K562 (cell line): Measurements from ENCODE around the gene MARS1. TPM values are rescaled to one million over a fixed set of nuclear protein-coding genes. Genes with fewer than 3 reads are reported as not detected.

Source experiments
- ATAC-seq: fragments of 200-7000 bp; cut with Tn5 transposase; 3 replicates; pipeline ENCODE4 v1.9.1; 2020; ENCODE audit warnings: moderate library complexity
- BruUV-seq: library from RNA; stranded (reverse); fragments of 400-500 nt; replicated peaks from 2 replicates; lab custom pipeline; 2021; lab: Mats Ljungman, UMichigan
- CTCF ChIA-PET: fragments of 300-600 bp; formaldehyde crosslinking; extraction: SDS; loops from one replicate; lab custom pipeline; 2021; ENCODE audit warnings: low intra/inter-chr PET ratio; lab: Yijun Ruan, JAX
- POLR2A ChIA-PET: fragments of 300-600, 350-650 bp; sonication (Branson Sonifier 250); formaldehyde crosslinking; extraction: SDS; loops from one replicate; lab custom pipeline; 2021; ENCODE audit warnings: antibody characterized with exemption, inconsistent platforms; lab: Yijun Ruan, JAX
- DNase-seq, 4 experiments: peaks; one replicate each; pipeline versions ENCODE4 v3.0.0 to v3.0.0-alpha.2; 2011 to 2018; ENCODE audit warnings: low spot score in 3 of 4, mixed read lengths in 3 of 4; ENCODE audit errors: extremely low read depth in 1 of 4
- FAIRE-seq: peaks from 2 replicates; lab custom pipeline; 2011; peaks lifted over from hg19 to GRCh38; lab: Jason Lieb, UNC
- H2AFZ ChIP-seq: 2 replicates; pipeline ENCODE4 v1.6.0; 2011; ENCODE audit warnings: low read depth, low read length, control low read depth, inconsistent platforms
- H3K27ac ChIP-seq: fragments of 200-600 bp; 3 replicates; pipeline ENCODE4 v1.8.0; 2011; ENCODE audit warnings: low read depth, mild to moderate bottlenecking, control low read depth, inconsistent platforms, low read length, moderate library complexity, mixed read lengths; ENCODE audit errors: extremely low read depth
- H3K27me3 ChIP-seq, 2 experiments: fragments of 300-600 bp in 1 of 2; 2 replicates in 1 of 2; 3 replicates in 1 of 2; pipeline versions ENCODE4 v1.6.0 to v1.8.0; 2011; ENCODE audit warnings: inconsistent platforms in 2 of 2, low read length in 2 of 2, mild to moderate bottlenecking in 1 of 2, mixed read lengths in 1 of 2, moderate library complexity in 1 of 2; ENCODE audit not compliant: control insufficient read depth in 2 of 2, insufficient read depth in 2 of 2
- H3K36me3 ChIP-seq: fragments of 300-600 bp; 3 replicates; pipeline ENCODE4 v1.8.0; 2011; ENCODE audit warnings: mild to moderate bottlenecking, low read length, inconsistent platforms; ENCODE audit not compliant: control insufficient read depth, insufficient read depth
- H3K4me1 ChIP-seq, 2 experiments: fragments of 200-600 bp in 1 of 2; replicated peaks in 1 of 2; 2 replicates in 1 of 2; 3 replicates in 1 of 2; pipeline versions ENCODE4 v1.5.1 to v1.8.0; 2011; ENCODE audit warnings: inconsistent platforms in 2 of 2, low read length in 2 of 2, mild to moderate bottlenecking in 1 of 2, mixed read lengths in 1 of 2, moderate library complexity in 1 of 2; ENCODE audit not compliant: control insufficient read depth in 2 of 2, insufficient read depth in 2 of 2
- H3K4me2 ChIP-seq: 2 replicates; pipeline ENCODE4 v1.6.1; 2011; ENCODE audit warnings: low read length, control low read depth, inconsistent platforms, mixed read lengths; ENCODE audit not compliant: insufficient read depth
- H3K4me3 ChIP-seq: fragments of 200-600 bp; sonication (generic), shearing (Covaris generic); 2 replicates; pipeline ENCODE4 v1.5.1; 2016; ENCODE audit warnings: control low read depth, inconsistent platforms
- H3K79me2 ChIP-seq: fragments of 200-600 bp; 3 replicates; pipeline ENCODE4 v1.8.0; 2011; ENCODE audit warnings: low read length, inconsistent platforms; ENCODE audit not compliant: control insufficient read depth, insufficient read depth
- H3K9ac ChIP-seq, 2 experiments: 2 replicates each; pipeline versions ENCODE4 v1.6.0 to v1.6.1; 2011; ENCODE audit warnings: low read depth in 2 of 2, low read length in 2 of 2, control low read depth in 1 of 2, inconsistent platforms in 1 of 2, mild to moderate bottlenecking in 1 of 2, mixed read lengths in 1 of 2; ENCODE audit not compliant: insufficient read depth in 1 of 2
- H3K9me1 ChIP-seq: one replicate; pipeline ENCODE4 v1.6.0; 2011; ENCODE audit warnings: inconsistent platforms, mild to moderate bottlenecking, low read length, moderate library complexity; ENCODE audit not compliant: control insufficient read depth, insufficient read depth
- H3K9me3 ChIP-seq: replicated peaks from 2 replicates; pipeline ENCODE4 v1.5.1; 2011; ENCODE audit warnings: low read depth, low read length, inconsistent platforms; ENCODE audit not compliant: control insufficient read depth, insufficient read depth
- H4K20me1 ChIP-seq: replicated peaks from 2 replicates; pipeline ENCODE4 v1.6.1; 2011; ENCODE audit warnings: low read length, inconsistent platforms, mixed read lengths; ENCODE audit not compliant: control insufficient read depth, insufficient read depth
- BCL6 ChIP-seq: fragments of 250-450 bp; sonication (Bioruptor Pico); IDR thresholded peaks from 2 replicates; pipeline ENCODE4 v1.4.0; 2020
- BHLHE40 ChIP-seq: IDR thresholded peaks from 2 replicates; pipeline ENCODE4 v1.6.1; 2011; ENCODE audit warnings: low read length, improper control_type of control experiment
- EGR1 ChIP-seq: fragments of 450-650 bp; conservative IDR thresholded peaks from 2 replicates; pipeline ENCODE4 v1.6.1; 2017; ENCODE audit warnings: mild to moderate bottlenecking
- ELF4 ChIP-seq: fragments of 450-650 bp; formaldehyde crosslinking; IDR thresholded peaks from 2 replicates; pipeline ENCODE4 v1.4.0; 2022; ENCODE audit warnings: missing genetic modification characterization
- FOXA3 ChIP-seq, 2 experiments: fragments of 450-650 bp in 1 of 2; sonication (generic) in 1 of 2; formaldehyde crosslinking; IDR thresholded peaks in 1 of 2; conservative IDR thresholded peaks in 1 of 2; 2 replicates each; pipeline versions ENCODE4 v1.4.0 to v1.8.0; 2020 to 2022; ENCODE audit warnings: mild to moderate bottlenecking in 2 of 2, missing genetic modification reagents in 1 of 2
- HNRNPL ChIP-seq: fragments of 200-400 bp; formaldehyde crosslinking; IDR thresholded peaks from 2 replicates; pipeline ENCODE4 v1.6.1; 2017; ENCODE audit warnings: low read depth, mild to moderate bottlenecking, low read length
- KDM5B ChIP-seq: fragments of 200-600 bp; sonication (generic); IDR thresholded peaks from 2 replicates; pipeline ENCODE4 v1.6.1; 2012; ENCODE audit warnings: low read depth, mild to moderate bottlenecking, moderate library complexity, low read length, control low read depth, inconsistent platforms; ENCODE audit not compliant: insufficient replicate concordance
- LEF1 ChIP-seq: fragments of 450-650 bp; IDR thresholded peaks from 2 replicates; pipeline ENCODE4 v1.6.1; 2016; ENCODE audit warnings: mild to moderate bottlenecking
- MAFF ChIP-seq: IDR thresholded peaks from 2 replicates; pipeline ENCODE4 v1.6.1; 2012; ENCODE audit warnings: low read length, improper control_type of control experiment
- NR2C2 ChIP-seq, 2 experiments: fragments of 200-800 bp in 1 of 2; sonication (Bioruptor generic) in 1 of 2; sonication (generic) in 1 of 2; formaldehyde crosslinking in 1 of 2; IDR thresholded peaks; 2 replicates each; pipeline versions ENCODE4 v1.6.1 to v1.8.0; 2016 to 2022; ENCODE audit warnings: mild to moderate bottlenecking in 1 of 2, missing compliant biosample characterization in 1 of 2, missing genetic modification characterization in 1 of 2, missing genetic modification reagents in 1 of 2
- RAD21 ChIP-seq, 2 experiments: fragments of 250-450 bp in 1 of 2; fragments of 450-650 bp in 1 of 2; sonication (Bioruptor Pico) in 1 of 2; formaldehyde crosslinking in 1 of 2; IDR thresholded peaks in 1 of 2; conservative IDR thresholded peaks in 1 of 2; 2 replicates each; pipeline versions ENCODE4 v1.4.0 to v1.8.0; 2020 to 2022; ENCODE audit warnings: mild to moderate bottlenecking in 2 of 2, moderate library complexity in 1 of 2
- SMAD4 ChIP-seq: fragments of 250-450 bp; sonication (Bioruptor Pico); conservative IDR thresholded peaks from 2 replicates; pipeline ENCODE4 v1.8.0; 2021; ENCODE audit warnings: inconsistent platforms, mild to moderate bottlenecking, moderate library complexity
- SMARCE1 ChIP-seq: fragments of 450-650 bp; IDR thresholded peaks from 2 replicates; pipeline ENCODE4 v1.7.1; 2016; ENCODE audit warnings: mild to moderate bottlenecking
- SOX6 ChIP-seq: fragments of 450-650 bp; IDR thresholded peaks from 2 replicates; pipeline ENCODE4 v1.6.1; 2014; ENCODE audit warnings: mild to moderate bottlenecking
- ZBTB5 ChIP-seq: fragments of 450-650 bp; IDR thresholded peaks from 2 replicates; pipeline ENCODE4 v1.6.1; 2017; ENCODE audit warnings: antibody characterized with exemption
- ZNF785 ChIP-seq: fragments of 250-450 bp; sonication (Bioruptor Pico); IDR thresholded peaks from 2 replicates; pipeline ENCODE4 v1.4.0; 2020; ENCODE audit warnings: mild to moderate bottlenecking
- WGBS: fragments of 100-300 bp; shearing (Covaris generic); methylation state at CpG from one replicate; pipeline ENCODE4 v1.1.6; 2016; ENCODE audit warnings: low coverage, mixed read lengths; ENCODE audit not compliant: insufficient coverage; ENCODE audit errors: missing lambda C conversion rate; 5-methylcytosine and 5-hydroxymethylcytosine counted together
- in situ Hi-C: fragments of 300-500 bp; cut with MboI; formaldehyde crosslinking; loops from 4 replicates; pipeline ENCODE4 v1.15.0; 2018; ENCODE audit warnings: inconsistent platforms, mixed read lengths
- intact Hi-C: fragments of 100-400 bp; cut with micrococcal nuclease; formaldehyde crosslinking; loops from 2 replicates; pipeline ENCODE4 v1.14.2; 2022
- polyA plus RNA-seq, 8 experiments: library from polyadenylated mRNA; depleted of rRNA in 4 of 8; stranded (reverse) in 5 of 8; unstranded in 3 of 8; fragments of >200 nt; fragmentation: Nextera tagmentation in 2 of 8; fragmentation: Illumina TruSeq in 1 of 8; extraction: Ambion mirVana in 2 of 8; extraction: Trizol in 1 of 8; gene quantifications; 2 replicates each; pipeline versions ENCODE4 v1.2.1 to v1.2.3, GENCODE V29; 2011 to 2014; ENCODE audit warnings: inconsistent platforms in 1 of 8, missing spikeins in 1 of 8
- total RNA-seq, 7 experiments: library from RNA; depleted of rRNA in 6 of 7; stranded (reverse); fragments of >200 nt in 6 of 7; fragmentation: Illumina TruSeq in 2 of 7; extraction: Trizol in 2 of 7; gene quantifications; 2 replicates each; pipeline versions ENCODE4 v1.2.1 to v1.2.3, GENCODE V29; 2011 to 2021; ENCODE audit warnings: low replicate concordance in 1 of 7
- TF ChIP-seq, protein P1 (sequence below): fragments of 450-650 bp; IDR thresholded peaks from 2 replicates; pipeline ENCODE4 v1.6.1; 2016; ENCODE audit warnings: mild to moderate bottlenecking

Gene MARS1
- total and polyA plus RNA-seq, 9 of the 15 experiments (the other 6 are each of a cell fraction or from before 2014, with no cell fraction given): 117 to 382 (median 220) TPM

DNA sequence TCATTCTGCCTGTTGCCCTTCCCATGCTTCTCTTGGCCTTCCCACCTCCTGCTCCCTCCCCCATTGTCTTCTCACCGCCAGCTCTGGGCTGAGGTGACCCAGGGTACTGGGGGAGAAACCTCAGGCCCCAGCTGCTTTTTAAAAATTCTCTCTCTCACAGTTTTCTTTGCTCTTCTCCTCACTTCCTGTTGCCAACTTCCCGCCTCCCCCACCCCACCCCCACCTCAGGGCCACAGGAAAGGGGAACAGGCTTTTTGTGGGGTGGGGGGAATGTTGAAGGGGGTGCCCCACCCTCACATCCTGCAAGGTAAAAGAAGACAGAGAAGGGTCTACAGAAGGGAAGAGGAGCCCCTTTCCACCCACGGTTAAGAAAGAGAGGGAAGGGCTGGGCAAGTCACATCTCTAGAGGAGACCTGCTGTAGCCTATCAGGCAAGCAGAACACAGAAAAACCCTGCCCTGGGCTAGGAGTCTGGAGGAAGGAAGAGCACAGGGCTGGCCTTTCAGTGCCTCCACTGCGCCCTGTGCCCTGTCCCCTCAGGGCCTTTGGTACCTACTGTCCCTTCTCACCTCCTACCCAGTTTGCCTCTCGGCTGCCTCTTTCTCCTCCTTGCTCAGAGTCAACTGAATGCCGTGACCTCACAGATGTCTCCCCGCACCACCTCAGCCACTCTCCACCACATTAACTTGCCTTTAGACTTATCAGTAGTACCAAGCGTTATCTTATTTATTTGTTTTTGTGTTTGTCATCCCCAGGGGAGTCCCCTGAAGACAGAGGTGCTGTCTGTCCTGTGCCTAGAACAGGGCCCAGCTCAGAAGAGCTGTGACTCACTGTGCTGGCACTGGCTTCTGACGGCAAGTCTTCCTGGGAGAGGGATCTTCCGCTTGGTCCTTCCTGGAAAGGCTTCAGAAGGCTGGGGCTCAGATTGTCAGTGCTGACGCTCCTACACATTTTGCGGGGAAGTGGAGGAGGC is 9.9 kb upstream of the MARS1 start:
- no TSS peak for BruUV-seq
- Histone ChIP-seq H3K9me3 (no peaks in the 10 kb centered on the region), H3K4me2 (peak overlapping the region; percentile 51), H3K4me3 (no peak overlapping the region), H3K9me1 (no peaks in the 10 kb centered on the region), H3K79me2 (no peaks in the 10 kb centered on the region), H3K9ac (peak overlapping the region; percentile 47 to 86; a peak in 3 of 4 replicates), H3K27ac (peak overlapping the region; percentile 61), H3K4me1 (peaks cover 39 to 51% of the 10 kb centered on the region in 2 experiments), H2AFZ (peak overlapping the region; percentile 93), H3K36me3 (no peaks in the 10 kb centered on the region), H3K27me3 (no peaks in the 10 kb centered on the region), H4K20me1 (no peaks in the 10 kb centered on the region)
- DNase-seq: peak; percentile 48 to 62 (median 48)
- WGBS: 19% methylated on average over 10 of the region's 12 CpGs
- CTCF ChIA-PET: no interaction called here
- peak; percentile 71 for ATAC-seq
- intact Hi-C loops (no loop called here), in situ Hi-C loops (no loop called here)
- FAIRE-seq: peak; percentile 86
- POLR2A ChIA-PET: interaction anchor here (0.8 kb wide), 1 partner anchor 42 kb away, joined by 5 read pairs; the partner anchor contains the start of gene DDIT3
- TF ChIP-seq ZNF785 (no peak), SOX6 (0 out of 2 replicates have a peak, but pooled peaks have one; percentile 9), EGR1 (peak; percentile 28; the same call in 1 of the 2 replicates), FOXA3 (CRISPR knock-in tag; conservative IDR thresholded peaks at IDR 0.05 in 1 of 2, IDR thresholded peaks at IDR 0.05 in 1 of 2) (no peak), KDM5B (peak; percentile 30), MAFF (no peak), BHLHE40 (no peak), SMAD4 (CRISPR knock-in tag) (peak; percentile 32; the same call in 1 of the 2 replicates), NR2C2 (CRISPR knock-in tag; IDR thresholded peaks at IDR 0.05) (no peak), NR2C2 (tag; IDR thresholded peaks at IDR 0.05) (peak; percentile 39; the same call in 1 of the 2 replicates), RAD21 (CRISPR knock-in tag; conservative IDR thresholded peaks at IDR 0.05 in 1 of 2, IDR thresholded peaks at IDR 0.05 in 1 of 2) (no peak), ZBTB5 (peak; percentile 76; the same call in 1 of the 2 replicates), BCL6 (CRISPR knock-in tag) (no peak), SMARCE1 (0 out of 2 replicates have a peak, but pooled peaks have one; percentile 28), HNRNPL (no peak), LEF1 (peak; percentile 10; the same call in 1 of the 2 replicates), ELF4 (CRISPR knock-in tag) (0 out of 2 replicates have a peak, but pooled peaks have one; percentile 44)
- TF ChIP-seq, protein P1, sequence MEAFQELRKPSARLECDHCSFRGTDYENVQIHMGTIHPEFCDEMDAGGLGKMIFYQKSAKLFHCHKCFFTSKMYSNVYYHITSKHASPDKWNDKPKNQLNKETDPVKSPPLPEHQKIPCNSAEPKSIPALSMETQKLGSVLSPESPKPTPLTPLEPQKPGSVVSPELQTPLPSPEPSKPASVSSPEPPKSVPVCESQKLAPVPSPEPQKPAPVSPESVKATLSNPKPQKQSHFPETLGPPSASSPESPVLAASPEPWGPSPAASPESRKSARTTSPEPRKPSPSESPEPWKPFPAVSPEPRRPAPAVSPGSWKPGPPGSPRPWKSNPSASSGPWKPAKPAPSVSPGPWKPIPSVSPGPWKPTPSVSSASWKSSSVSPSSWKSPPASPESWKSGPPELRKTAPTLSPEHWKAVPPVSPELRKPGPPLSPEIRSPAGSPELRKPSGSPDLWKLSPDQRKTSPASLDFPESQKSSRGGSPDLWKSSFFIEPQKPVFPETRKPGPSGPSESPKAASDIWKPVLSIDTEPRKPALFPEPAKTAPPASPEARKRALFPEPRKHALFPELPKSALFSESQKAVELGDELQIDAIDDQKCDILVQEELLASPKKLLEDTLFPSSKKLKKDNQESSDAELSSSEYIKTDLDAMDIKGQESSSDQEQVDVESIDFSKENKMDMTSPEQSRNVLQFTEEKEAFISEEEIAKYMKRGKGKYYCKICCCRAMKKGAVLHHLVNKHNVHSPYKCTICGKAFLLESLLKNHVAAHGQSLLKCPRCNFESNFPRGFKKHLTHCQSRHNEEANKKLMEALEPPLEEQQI: no peak
